ENCODE measurements around the gene LMX1B. TPM values are rescaled to one million over a fixed set of nuclear protein-coding genes. Genes with fewer than 3 reads are reported as not detected.

LMX1B gene
- 1 to 10 TPM in 1 of 2 donors, under 1 TPM in 1; 0.74 to 1.3 TPM for total RNA-seq

- Histone ChIP-seq H3K4me3 (peak within 1 kb of the TSS; percentile 34 to 47), H3K9me3 (no peaks in the 10 kb centered on the region), H3K27ac (peak within 1 kb of the TSS in 1 of 2 donors; percentile 16), H3K27me3 (peaks cover 5 to 38% of the 10 kb centered on the region in 2 donors), H3K36me3 (no peaks in the 10 kb centered on the region), H3K4me1 (peaks cover 0 to 50% of the 10 kb centered on the region in 2 donors)
- DNase-seq (ENCODE audit: low spot score) = no peak
- TF ChIP-seq CTCF (IDR thresholded peaks at IDR 0.05) = no peak
Measured at GRCh38 chr9:126613651-126614050, at the start of gene LMX1B. Gene LMX1B, plus strand, starts transcription at chr9:126613928. Its CDS starts 522 bp downstream, at chr9:126614450.

DNA sequence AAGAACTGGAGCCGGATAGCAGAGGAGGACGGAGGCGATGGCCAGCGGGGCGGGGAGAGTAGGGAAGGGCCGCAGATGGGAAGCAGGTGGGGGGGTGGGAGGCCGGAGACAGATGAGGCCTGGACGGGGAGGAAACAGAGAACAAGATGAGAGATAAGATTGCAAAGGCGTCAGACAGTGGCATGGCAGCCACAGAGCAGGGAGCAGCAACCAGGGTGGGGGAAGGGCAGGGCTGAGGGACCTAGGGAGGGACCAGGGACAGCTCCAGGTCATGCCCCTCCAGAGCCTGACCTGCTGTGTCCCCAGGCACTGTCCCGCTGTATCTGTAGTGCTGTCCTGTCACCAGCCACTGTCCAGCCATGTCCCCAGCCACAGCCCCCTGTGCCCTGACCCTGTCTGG, 49.6 kb upstream of the LMX1B start:
- DNase-seq (ENCODE audit: low spot score) = no peak
- no peak for TF ChIP-seq CTCF (IDR thresholded peaks at IDR 0.05)
- no peaks in the 10 kb centered on the region for H3K27me3 ChIP-seq

GRCh38 chr9:126564716-126565115, 49.0 kb upstream of the LMX1B start:
- Histone ChIP-seq H3K27me3 (no peaks in the 10 kb centered on the region), H3K9me3 (no peaks in the 10 kb centered on the region), H3K36me3 (no peaks in the 10 kb centered on the region), H3K4me1 (no peaks in the 10 kb centered on the region), H3K4me3 (no peak overlapping the region), H3K27ac (no peak overlapping the region)
- no peak for TF ChIP-seq CTCF (IDR thresholded peaks at IDR 0.05)
- no peak for DNase-seq (ENCODE audit: low spot score)

More for the DNA sequence above, 49.6 kb upstream of the LMX1B start:
- Histone ChIP-seq H3K9me3 (no peaks in the 10 kb centered on the region), H3K36me3 (no peaks in the 10 kb centered on the region), H3K27ac (no peak overlapping the region), H3K4me1 (no peaks in the 10 kb centered on the region), H3K4me3 (no peak overlapping the region)

DNA sequence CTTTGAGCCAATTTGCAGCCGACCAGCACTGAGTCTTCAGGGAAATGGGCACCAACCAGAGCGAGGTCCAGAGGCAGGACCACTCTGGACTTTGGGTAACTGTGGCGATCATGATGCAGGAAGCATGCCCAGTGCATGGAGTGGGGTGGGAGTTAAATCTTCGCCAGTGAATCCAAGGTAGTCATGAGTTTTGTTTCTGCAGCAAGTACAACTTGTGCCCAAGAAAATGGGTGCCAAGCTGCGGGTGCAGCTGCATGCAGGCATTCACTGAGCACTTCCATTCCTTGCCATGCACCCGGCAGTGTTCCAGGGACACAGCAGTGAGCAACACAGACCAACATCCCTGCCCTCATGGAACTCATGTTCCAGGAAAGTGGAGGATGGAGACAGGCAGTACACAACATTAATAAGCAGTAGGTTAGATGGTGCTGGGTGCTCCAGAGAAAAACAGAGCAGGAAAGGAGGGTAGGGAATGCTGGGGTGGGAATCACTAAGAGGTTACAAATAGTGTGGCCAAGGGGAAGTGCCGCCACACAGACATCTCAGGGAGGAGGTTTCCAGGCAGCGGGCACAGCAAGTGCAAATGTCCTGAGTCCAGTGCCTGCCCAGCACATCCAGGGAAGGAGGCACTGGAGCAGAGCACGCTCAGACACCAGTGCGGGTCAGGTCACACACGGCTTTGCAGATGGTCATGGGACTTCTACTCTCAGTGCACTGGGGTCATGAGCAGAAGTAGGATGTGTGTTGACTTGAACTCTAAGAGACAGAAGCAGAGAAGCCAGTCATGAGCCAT, 48.2 kb upstream of the LMX1B start:
- Histone ChIP-seq H3K27ac (no peak overlapping the region), H3K9me3 (no peaks in the 10 kb centered on the region), H3K4me3 (no peak overlapping the region), H3K36me3 (no peaks in the 10 kb centered on the region), H3K4me1 (no peaks in the 10 kb centered on the region), H3K27me3 (no peaks in the 10 kb centered on the region)
- no peak for DNase-seq (ENCODE audit: low spot score)
- TF ChIP-seq CTCF (IDR thresholded peaks at IDR 0.05) = no peak

- Histone ChIP-seq H3K9me3 (no peaks in the 10 kb centered on the region), H3K36me3 (no peaks in the 10 kb centered on the region), H3K27me3 (no peaks in the 10 kb centered on the region), H3K27ac (no peak overlapping the region), H3K4me1 (no peaks in the 10 kb centered on the region), H3K4me3 (no peak overlapping the region)
- no peak for DNase-seq (ENCODE audit: low spot score)
- no peak for TF ChIP-seq CTCF (IDR thresholded peaks at IDR 0.05)
Measured at GRCh38 chr9:126569036-126569435, 44.7 kb upstream of the LMX1B start.

Measured in right atrium auricular region (tissue), 2 donors.